GM23338 (cell line): Measurements from ENCODE around the gene PSMG4. TPM values are rescaled to one million over a fixed set of nuclear protein-coding genes. Genes with fewer than 3 reads are reported as not detected.

Experiments used
- ATAC-seq: fragments of 200-7000 bp; cut with Tn5 transposase; 3 replicates; pipeline ENCODE4 v1.9.1; 2020
- DNase-seq: peaks from one replicate; pipeline ENCODE4 v3.0.0-alpha.2; 2015; ENCODE audit warnings: low spot score
- H2AFZ ChIP-seq: fragments of 200-600 bp; sonication (generic); 2 replicates; pipeline ENCODE4 v1.8.0; 2016; ENCODE audit warnings: antibody characterized with exemption, mild to moderate bottlenecking, moderate library complexity
- H3F3A ChIP-seq: fragments of 200-600 bp; sonication (generic); replicated peaks from 2 replicates; pipeline ENCODE4 v1.8.0; 2017; ENCODE audit warnings: antibody characterized with exemption, mixed run types, low read depth
- H3K27ac ChIP-seq: fragments of 200-600 bp; sonication (generic); 2 replicates; pipeline ENCODE4 v1.6.1; 2016; ENCODE audit warnings: low read depth
- H3K27me3 ChIP-seq: fragments of 200-600 bp; sonication (generic); 2 replicates; pipeline ENCODE4 v1.8.0; 2016; ENCODE audit warnings: mild to moderate bottlenecking, mixed run types, moderate library complexity; ENCODE audit not compliant: insufficient read depth
- H3K36me3 ChIP-seq: fragments of 200-600 bp; sonication (generic); 2 replicates; pipeline ENCODE4 v1.8.0; 2016; ENCODE audit warnings: mild to moderate bottlenecking; ENCODE audit not compliant: insufficient read depth
- H3K4me1 ChIP-seq: fragments of 200-600 bp; sonication (generic); 2 replicates; pipeline ENCODE4 v1.8.0; 2016; ENCODE audit warnings: mild to moderate bottlenecking, moderate library complexity; ENCODE audit not compliant: insufficient read depth
- H3K4me2 ChIP-seq: fragments of 200-600 bp; sonication (generic); 2 replicates; pipeline ENCODE4 v1.7.1; 2017; ENCODE audit warnings: mixed run types
- H3K4me3 ChIP-seq: fragments of 200-600 bp; sonication (generic); 2 replicates; pipeline ENCODE4 v1.6.1; 2016; ENCODE audit warnings: mixed run types
- H3K79me2 ChIP-seq: fragments of 200-600 bp; sonication (generic); replicated peaks from 2 replicates; pipeline ENCODE4 v1.8.0; 2017; ENCODE audit warnings: mild to moderate bottlenecking; ENCODE audit not compliant: insufficient read depth
- H3K9me2 ChIP-seq: fragments of 200-600 bp; sonication (generic); 2 replicates; pipeline ENCODE4 v1.8.0; 2017; ENCODE audit not compliant: insufficient read depth
- H4K20me1 ChIP-seq: fragments of 200-600 bp; sonication (generic); replicated peaks from 2 replicates; pipeline ENCODE4 v1.8.0; 2017; ENCODE audit warnings: mild to moderate bottlenecking; ENCODE audit not compliant: insufficient read depth
- H3K27ac Mint-ChIP-seq: 2 replicates; pipeline ENCODE4 v1.8.0; 2020; ENCODE audit warnings: inconsistent platforms, mild to moderate bottlenecking, moderate library complexity, mixed read lengths
- H3K27me3 Mint-ChIP-seq: 3 replicates; pipeline ENCODE4 v1.8.0; 2022; ENCODE audit warnings: low read depth, mild to moderate bottlenecking, moderate library complexity, mixed read lengths, inconsistent platforms; ENCODE audit not compliant: insufficient read depth, poor library complexity
- H3K36me3 Mint-ChIP-seq: 3 replicates; pipeline ENCODE4 v1.8.0; 2021; ENCODE audit warnings: low read depth, mild to moderate bottlenecking, inconsistent platforms, moderate library complexity, mixed read lengths
- H3K4me1 Mint-ChIP-seq: 3 replicates; pipeline ENCODE4 v1.8.0; 2020; ENCODE audit warnings: mild to moderate bottlenecking, inconsistent platforms, mixed read lengths
- H3K4me3 Mint-ChIP-seq: 3 replicates; pipeline ENCODE4 v1.8.0; 2021; ENCODE audit warnings: moderate library complexity, mild to moderate bottlenecking, inconsistent platforms, mixed read lengths
- H3K9me3 Mint-ChIP-seq: 3 replicates; pipeline ENCODE4 v1.8.0; 2020; ENCODE audit warnings: moderate library complexity, mild to moderate bottlenecking, inconsistent platforms, mixed read lengths
- CREB1 ChIP-seq: fragments of 250-450 bp; sonication (Bioruptor Pico); IDR thresholded peaks from 2 replicates; pipeline ENCODE4 v1.5.0; 2020; ENCODE audit warnings: low read depth, mild to moderate bottlenecking, moderate library complexity
- EZH2phosphoT487 ChIP-seq: fragments of 200-600 bp; sonication (generic); IDR thresholded peaks from one replicate; pipeline ENCODE4 v1.8.1; 2018; ENCODE audit warnings: antibody characterized with exemption; ENCODE audit not compliant: unreplicated experiment
- JUNB ChIP-seq: IDR thresholded peaks from one replicate; pipeline ENCODE4 v1.6.1; 2016; ENCODE audit warnings: antibody characterized with exemption; ENCODE audit not compliant: unreplicated experiment
- POLR2AphosphoS5 ChIP-seq: IDR thresholded peaks from 2 replicates; pipeline ENCODE4 v1.6.1; 2016; ENCODE audit warnings: antibody characterized with exemption, low read depth
- ZNF114 ChIP-seq: fragments of 250-450 bp; sonication (Bioruptor Pico); IDR thresholded peaks from 2 replicates; pipeline ENCODE4 v1.5.0; 2020; ENCODE audit warnings: mild to moderate bottlenecking, moderate library complexity
- ZNF331 ChIP-seq: fragments of 250-450 bp; sonication (Bioruptor Pico); IDR thresholded peaks from 2 replicates; pipeline ENCODE4 v1.5.0; 2020; ENCODE audit warnings: low read depth, mild to moderate bottlenecking, moderate library complexity
- polyA plus RNA-seq: library from polyadenylated mRNA; unstranded; fragments of >200 nt; fragmentation: Nextera tagmentation; extraction: Ambion mirVana; gene quantifications from 2 replicates; pipeline ENCODE4 v1.2.1, GENCODE V29; 2016
- total RNA-seq: library from RNA; depleted of rRNA; stranded (reverse); fragments of >200 nt; shearing (Covaris generic); gene quantifications from 2 replicates; pipeline ENCODE4 v1.2.3, GENCODE V29; 2014
- TF ChIP-seq, protein P1 (sequence below): IDR thresholded peaks from one replicate; pipeline ENCODE4 v1.6.1; 2018; ENCODE audit warnings: antibody characterized with exemption; ENCODE audit not compliant: unreplicated experiment
- TF ChIP-seq, protein P2 (sequence below): fragments of 250-450 bp; sonication (Bioruptor Pico); IDR thresholded peaks from 2 replicates; pipeline ENCODE4 v1.5.0; 2020; ENCODE audit warnings: mild to moderate bottlenecking, moderate library complexity
- TF ChIP-seq, protein P3 (sequence below), 2 experiments: fragments of 200-600 bp in 1 of 2; sonication (generic) in 1 of 2; conservative IDR thresholded peaks; 2 replicates each; pipeline versions ENCODE4 v1.5.1 to v1.6.1; 2016 to 2017; ENCODE audit warnings: antibody characterized with exemption in 2 of 2, low read depth in 2 of 2, mild to moderate bottlenecking in 2 of 2, moderate library complexity in 1 of 2

Gene PSMG4
- total and polyA plus RNA-seq, 2 experiments from 2014 or later = 37.2 to 168 TPM

DNA sequence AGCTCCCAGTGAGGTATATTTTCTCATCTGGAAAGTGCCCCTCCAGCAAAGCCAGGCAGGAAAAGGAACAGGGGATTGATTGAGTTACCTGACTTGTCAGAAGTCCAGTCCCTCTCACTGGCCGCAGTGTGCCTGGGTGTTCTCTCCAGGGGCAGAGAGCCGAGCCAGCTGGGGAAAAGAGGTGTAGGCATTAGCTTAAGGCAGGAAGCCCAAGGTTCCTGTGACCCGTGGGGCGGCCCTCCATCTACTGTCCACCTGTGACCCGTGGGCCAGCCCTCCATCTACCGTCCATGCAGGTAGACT, 2.7 kb downstream of the PSMG4 start:
- no peak for TF ChIP-seq CREB1 (CRISPR knock-in tag)
- no peak for TF ChIP-seq EZH2phosphoT487
- TF ChIP-seq ZNF114 (CRISPR knock-in tag) = no peak
- TF ChIP-seq, protein P1, sequence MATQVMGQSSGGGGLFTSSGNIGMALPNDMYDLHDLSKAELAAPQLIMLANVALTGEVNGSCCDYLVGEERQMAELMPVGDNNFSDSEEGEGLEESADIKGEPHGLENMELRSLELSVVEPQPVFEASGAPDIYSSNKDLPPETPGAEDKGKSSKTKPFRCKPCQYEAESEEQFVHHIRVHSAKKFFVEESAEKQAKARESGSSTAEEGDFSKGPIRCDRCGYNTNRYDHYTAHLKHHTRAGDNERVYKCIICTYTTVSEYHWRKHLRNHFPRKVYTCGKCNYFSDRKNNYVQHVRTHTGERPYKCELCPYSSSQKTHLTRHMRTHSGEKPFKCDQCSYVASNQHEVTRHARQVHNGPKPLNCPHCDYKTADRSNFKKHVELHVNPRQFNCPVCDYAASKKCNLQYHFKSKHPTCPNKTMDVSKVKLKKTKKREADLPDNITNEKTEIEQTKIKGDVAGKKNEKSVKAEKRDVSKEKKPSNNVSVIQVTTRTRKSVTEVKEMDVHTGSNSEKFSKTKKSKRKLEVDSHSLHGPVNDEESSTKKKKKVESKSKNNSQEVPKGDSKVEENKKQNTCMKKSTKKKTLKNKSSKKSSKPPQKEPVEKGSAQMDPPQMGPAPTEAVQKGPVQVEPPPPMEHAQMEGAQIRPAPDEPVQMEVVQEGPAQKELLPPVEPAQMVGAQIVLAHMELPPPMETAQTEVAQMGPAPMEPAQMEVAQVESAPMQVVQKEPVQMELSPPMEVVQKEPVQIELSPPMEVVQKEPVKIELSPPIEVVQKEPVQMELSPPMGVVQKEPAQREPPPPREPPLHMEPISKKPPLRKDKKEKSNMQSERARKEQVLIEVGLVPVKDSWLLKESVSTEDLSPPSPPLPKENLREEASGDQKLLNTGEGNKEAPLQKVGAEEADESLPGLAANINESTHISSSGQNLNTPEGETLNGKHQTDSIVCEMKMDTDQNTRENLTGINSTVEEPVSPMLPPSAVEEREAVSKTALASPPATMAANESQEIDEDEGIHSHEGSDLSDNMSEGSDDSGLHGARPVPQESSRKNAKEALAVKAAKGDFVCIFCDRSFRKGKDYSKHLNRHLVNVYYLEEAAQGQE = no peak
- TF ChIP-seq, protein P2, sequence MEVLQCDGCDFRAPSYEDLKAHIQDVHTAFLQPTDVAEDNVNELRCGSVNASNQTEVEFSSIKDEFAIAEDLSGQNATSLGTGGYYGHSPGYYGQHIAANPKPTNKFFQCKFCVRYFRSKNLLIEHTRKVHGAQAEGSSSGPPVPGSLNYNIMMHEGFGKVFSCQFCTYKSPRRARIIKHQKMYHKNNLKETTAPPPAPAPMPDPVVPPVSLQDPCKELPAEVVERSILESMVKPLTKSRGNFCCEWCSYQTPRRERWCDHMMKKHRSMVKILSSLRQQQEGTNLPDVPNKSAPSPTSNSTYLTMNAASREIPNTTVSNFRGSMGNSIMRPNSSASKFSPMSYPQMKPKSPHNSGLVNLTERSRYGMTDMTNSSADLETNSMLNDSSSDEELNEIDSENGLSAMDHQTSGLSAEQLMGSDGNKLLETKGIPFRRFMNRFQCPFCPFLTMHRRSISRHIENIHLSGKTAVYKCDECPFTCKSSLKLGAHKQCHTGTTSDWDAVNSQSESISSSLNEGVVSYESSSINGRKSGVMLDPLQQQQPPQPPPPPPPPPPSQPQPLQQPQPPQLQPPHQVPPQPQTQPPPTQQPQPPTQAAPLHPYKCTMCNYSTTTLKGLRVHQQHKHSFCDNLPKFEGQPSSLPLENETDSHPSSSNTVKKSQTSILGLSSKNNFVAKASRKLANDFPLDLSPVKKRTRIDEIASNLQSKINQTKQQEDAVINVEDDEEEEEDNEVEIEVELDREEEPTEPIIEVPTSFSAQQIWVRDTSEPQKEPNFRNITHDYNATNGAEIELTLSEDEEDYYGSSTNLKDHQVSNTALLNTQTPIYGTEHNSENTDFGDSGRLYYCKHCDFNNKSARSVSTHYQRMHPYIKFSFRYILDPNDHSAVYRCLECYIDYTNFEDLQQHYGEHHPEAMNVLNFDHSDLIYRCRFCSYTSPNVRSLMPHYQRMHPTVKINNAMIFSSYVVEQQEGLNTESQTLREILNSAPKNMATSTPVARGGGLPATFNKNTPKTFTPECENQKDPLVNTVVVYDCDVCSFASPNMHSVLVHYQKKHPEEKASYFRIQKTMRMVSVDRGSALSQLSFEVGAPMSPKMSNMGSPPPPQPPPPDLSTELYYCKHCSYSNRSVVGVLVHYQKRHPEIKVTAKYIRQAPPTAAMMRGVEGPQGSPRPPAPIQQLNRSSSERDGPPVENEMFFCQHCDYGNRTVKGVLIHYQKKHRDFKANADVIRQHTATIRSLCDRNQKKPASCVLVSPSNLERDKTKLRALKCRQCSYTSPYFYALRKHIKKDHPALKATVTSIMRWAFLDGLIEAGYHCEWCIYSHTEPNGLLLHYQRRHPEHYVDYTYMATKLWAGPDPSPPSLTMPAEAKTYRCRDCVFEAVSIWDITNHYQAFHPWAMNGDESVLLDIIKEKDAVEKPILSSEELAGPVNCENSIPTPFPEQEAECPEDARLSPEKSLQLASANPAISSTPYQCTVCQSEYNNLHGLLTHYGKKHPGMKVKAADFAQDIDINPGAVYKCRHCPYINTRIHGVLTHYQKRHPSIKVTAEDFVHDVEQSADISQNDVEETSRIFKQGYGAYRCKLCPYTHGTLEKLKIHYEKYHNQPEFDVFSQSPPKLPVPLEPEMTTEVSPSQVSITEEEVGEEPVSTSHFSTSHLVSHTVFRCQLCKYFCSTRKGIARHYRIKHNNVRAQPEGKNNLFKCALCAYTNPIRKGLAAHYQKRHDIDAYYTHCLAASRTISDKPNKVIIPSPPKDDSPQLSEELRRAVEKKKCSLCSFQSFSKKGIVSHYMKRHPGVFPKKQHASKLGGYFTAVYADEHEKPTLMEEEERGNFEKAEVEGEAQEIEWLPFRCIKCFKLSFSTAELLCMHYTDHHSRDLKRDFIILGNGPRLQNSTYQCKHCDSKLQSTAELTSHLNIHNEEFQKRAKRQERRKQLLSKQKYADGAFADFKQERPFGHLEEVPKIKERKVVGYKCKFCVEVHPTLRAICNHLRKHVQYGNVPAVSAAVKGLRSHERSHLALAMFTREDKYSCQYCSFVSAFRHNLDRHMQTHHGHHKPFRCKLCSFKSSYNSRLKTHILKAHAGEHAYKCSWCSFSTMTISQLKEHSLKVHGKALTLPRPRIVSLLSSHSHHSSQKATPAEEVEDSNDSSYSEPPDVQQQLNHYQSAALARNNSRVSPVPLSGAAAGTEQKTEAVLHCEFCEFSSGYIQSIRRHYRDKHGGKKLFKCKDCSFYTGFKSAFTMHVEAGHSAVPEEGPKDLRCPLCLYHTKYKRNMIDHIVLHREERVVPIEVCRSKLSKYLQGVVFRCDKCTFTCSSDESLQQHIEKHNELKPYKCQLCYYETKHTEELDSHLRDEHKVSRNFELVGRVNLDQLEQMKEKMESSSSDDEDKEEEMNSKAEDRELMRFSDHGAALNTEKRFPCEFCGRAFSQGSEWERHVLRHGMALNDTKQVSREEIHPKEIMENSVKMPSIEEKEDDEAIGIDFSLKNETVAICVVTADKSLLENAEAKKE (CRISPR knock-in tag) = no peak
- no peak for TF ChIP-seq ZNF331 (CRISPR knock-in tag)
- TF ChIP-seq POLR2AphosphoS5 = no peak
- TF ChIP-seq JUNB = no peak
- TF ChIP-seq, protein P3, sequence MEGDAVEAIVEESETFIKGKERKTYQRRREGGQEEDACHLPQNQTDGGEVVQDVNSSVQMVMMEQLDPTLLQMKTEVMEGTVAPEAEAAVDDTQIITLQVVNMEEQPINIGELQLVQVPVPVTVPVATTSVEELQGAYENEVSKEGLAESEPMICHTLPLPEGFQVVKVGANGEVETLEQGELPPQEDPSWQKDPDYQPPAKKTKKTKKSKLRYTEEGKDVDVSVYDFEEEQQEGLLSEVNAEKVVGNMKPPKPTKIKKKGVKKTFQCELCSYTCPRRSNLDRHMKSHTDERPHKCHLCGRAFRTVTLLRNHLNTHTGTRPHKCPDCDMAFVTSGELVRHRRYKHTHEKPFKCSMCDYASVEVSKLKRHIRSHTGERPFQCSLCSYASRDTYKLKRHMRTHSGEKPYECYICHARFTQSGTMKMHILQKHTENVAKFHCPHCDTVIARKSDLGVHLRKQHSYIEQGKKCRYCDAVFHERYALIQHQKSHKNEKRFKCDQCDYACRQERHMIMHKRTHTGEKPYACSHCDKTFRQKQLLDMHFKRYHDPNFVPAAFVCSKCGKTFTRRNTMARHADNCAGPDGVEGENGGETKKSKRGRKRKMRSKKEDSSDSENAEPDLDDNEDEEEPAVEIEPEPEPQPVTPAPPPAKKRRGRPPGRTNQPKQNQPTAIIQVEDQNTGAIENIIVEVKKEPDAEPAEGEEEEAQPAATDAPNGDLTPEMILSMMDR (conservative IDR thresholded peaks at IDR 0.05; ENCODE audit: low read depth in 2 of 2) = no peak
- Histone ChIP-seq H3K4me3 (no peak overlapping the region), H3K79me2 (peaks cover 72% of the 10 kb centered on the region), H2AFZ (no peak overlapping the region), H3K4me2 (peak overlapping the region; percentile 72; the same call in 1 of the 2 replicates), H4K20me1 (peaks cover 21% of the 10 kb centered on the region), H3K4me1 (peaks cover 21% of the 10 kb centered on the region), H3F3A (0 out of 2 replicates have a peak, but pooled peaks cover 3% of the 10 kb centered on the region), H3K36me3 (no peaks in the 10 kb centered on the region; the same call in 1 of the 2 replicates), H3K27me3 (no peaks in the 10 kb centered on the region), H3K9me2 (no peaks in the 10 kb centered on the region), H3K27ac (no peak overlapping the region)
- ATAC-seq (no peak), DNase-seq (no peak)
- H3K9me3 Mint-ChIP-seq = no peaks in the 10 kb centered on the region
- no peak overlapping the region for H3K27ac Mint-ChIP-seq
- peaks cover 27% of the 10 kb centered on the region for H3K4me1 Mint-ChIP-seq
- H3K4me3 Mint-ChIP-seq = no peak overlapping the region
- H3K36me3 Mint-ChIP-seq = peaks cover 38% of the 10 kb centered on the region
- peaks cover 14% of the 10 kb centered on the region for H3K27me3 Mint-ChIP-seq
